Stimulated activated CD8-positive, alpha-beta memory T cell treated with anti-CD3 and anti-CD28 coated beads, Interleukin-4, amount 100 ng/mL, for 4 hours (primary cell): Measurements from ENCODE around the gene CUX1.
"Not testable (repeated sequence)": the region's sequence is repeated elsewhere in the genome, so short reads cannot be mapped to it uniquely, and the experiment has no call there.

Experiments used
- DNase-seq, 2 donors: peaks; one replicate each; pipeline ENCODE4 v3.0.0-alpha.2; 2020; ENCODE audit warnings: low read depth in 2 of 2, low spot score in 1 of 2

Gene CUX1

GRCh38 chr7:102227371-102227770 lies 409.9 kb downstream of the CUX1 start:
- DNase-seq, result no peak

DNA sequence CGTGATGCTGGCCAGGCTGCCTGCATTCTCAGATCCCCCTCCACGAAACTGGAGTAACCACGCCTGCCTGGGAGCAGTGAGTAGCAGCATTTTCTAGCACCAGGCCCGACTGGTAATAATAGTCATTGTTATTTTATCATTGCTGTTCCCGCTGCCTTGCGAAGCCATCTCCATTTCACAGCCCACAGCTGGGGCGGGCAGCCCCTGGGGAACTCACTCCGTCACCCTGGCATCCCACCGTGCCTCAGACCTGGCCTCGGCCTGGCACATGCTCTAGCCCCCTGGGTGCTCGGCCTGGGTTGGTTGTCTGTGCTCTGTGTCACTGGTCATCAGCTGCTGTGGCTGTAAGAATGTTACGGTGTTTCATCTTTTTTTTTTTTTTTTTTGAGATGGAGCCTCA lies 411.5 kb downstream of the CUX1 start:
- no peak for DNase-seq

DNA sequence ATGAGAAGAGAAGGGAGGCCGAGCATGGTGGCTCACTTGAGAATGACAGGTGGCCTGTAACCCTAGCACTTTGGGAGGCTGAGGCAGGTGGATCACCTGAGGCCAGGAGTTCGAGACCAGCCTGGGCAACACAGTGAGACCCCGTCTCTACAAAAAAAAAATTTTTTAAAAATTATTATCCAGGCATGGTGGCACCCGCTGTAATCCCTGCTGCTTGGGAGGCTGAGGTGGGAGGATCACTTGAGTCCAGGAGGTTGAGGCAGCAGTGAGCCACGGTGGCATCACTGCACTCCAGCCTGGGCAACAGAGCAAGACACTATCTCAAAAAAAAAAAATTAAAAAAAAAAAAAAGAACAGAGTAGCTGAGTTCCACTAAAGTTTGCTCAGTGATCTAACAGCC lies 412.7 kb downstream of the CUX1 start:
- not testable (repeated sequence) for DNase-seq

DNA sequence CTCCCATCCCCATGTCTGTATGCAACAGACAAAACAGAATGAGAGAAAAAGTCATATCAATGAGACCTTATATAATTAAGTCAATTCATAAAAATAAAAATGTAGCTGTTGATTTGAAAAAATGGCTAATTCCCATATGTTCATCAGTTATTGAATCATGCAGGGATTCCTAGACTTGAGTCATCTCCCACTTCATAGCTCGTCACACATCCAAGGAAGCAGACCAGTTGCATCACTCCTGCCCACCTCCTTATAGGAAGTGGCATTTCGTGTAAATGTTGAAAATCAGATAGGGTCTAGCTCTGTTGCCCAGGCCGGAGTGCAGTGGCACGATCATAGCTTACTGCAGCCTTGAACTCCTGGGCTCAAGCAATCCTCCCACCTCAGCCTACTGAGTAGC lies 413.2 kb downstream of the CUX1 start:
- DNase-seq, result no peak

DNA sequence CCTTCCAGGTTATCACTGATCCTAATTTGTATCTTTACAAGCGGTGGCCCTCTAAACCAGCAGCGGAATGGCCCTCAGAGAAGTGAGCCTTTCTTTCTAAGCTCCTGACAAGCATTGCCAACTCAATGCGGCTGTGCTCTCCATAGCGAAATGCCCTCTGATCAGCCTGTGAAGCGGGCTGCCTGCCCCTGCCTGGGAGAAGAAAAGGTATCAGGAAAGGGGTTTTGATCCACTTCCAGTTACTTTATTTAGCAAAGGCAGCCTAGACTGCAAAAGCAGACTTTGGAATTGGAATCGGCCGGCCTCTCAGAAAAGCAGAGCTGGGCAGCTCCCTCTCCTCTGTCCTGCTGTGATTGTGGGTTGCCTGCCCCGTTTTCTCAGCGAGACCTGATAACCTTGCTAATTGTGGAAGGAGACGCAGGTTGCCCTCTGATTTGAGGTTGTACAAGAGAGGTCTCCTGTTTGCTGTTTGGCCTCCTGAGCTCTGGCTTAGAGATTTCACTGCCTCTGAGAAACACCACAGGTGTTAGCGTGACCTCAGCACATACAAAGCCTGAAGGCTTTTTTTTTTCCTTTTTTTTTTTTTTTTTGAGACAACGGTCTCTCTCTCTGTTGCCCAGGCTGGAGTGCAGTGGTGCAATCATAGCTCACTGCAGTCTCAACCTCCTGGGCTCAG lies 415.3 kb downstream of the CUX1 start:
- no peak for DNase-seq

DNA sequence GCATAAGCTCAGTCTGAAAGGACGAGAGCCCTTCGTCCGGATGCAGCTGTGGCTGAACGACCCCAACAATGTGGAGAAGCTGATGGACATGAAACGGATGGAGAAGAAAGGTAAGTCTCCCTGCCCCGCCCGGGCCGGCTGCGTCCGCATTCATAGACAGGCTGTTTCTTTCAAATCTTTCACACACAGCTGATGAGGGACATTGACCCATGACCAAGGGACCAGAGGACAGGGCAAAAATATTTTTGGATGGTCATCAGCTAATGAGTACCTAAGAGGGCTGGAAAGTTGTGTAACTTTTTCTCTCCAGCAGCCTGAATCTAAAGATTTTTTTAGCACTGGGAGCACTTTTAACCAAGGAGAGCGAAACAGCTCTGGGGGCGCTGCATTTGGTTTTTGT lies 416.7 kb downstream of the CUX1 start:
- no peak for DNase-seq

GRCh38 chr7:102234801-102235550 lies 417.6 kb downstream of the CUX1 start:
- no peak for DNase-seq

- no peak for DNase-seq
Measured at GRCh38 chr7:102236102-102236501, 418.7 kb downstream of the CUX1 start.

DNA sequence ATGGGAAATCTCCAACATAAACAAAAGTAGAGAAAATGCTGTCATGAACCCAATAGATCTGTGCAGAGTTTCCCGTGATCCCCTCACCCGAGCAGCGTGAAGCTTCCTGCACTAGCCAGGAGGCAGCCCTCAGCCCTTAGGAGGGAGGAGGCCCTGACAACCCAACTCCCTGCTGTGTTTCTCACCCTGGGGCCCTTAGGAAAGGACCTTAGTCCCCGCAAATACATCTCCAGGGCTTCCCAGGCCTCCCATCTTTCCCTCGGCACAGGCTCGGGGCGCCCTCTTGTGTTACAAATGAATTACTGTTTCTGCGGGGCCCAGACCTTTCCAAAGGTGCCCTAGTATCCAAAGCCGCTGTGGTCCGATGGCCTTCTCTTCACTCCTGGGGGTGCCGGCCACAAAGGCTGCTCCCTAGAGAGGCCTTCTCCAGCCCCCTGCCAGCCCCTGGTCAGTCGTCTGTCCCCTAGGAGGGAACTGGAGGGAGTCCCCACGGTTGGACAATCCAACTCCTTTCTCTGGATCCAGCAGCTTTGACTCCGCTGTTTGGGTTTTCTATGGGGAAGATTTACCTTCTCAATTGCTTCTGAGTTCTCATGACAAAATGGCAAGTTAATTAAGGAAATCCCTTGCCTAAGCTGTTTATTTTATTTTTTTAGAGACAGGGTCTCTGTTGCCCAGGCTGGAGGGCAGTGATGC lies 419.3 kb downstream of the CUX1 start:
- DNase-seq, result no peak

- DNase-seq, result no peak
Measured at GRCh38 chr7:102239206-102239820, 421.9 kb downstream of the CUX1 start.

DNA sequence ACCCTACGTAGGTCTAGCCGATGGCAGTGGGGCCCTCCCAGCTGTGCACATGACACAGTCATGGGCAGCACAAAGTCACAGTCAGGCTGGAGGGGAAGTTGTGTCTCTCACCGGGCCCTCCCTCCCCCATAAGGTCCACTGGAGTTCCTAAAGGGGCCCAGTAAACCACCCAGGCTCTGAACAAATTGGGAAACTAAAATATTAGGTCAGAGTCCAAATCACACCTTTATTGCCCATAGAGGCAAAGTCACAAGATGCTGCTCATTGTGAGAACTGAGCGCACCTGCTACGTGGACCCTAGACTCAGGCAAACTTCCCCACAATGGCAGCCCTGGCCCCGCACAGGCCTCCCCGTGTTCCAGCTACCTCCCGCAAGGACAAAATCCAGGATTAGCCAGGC lies 424.0 kb downstream of the CUX1 start:
- no peak for DNase-seq

GRCh38 chr7:102244601-102245000 lies 427.2 kb downstream of the CUX1 start:
- DNase-seq, result no peak

GRCh38 chr7:102248081-102248455 lies 430.6 kb downstream of the CUX1 start:
- DNase-seq, result no peak

DNA sequence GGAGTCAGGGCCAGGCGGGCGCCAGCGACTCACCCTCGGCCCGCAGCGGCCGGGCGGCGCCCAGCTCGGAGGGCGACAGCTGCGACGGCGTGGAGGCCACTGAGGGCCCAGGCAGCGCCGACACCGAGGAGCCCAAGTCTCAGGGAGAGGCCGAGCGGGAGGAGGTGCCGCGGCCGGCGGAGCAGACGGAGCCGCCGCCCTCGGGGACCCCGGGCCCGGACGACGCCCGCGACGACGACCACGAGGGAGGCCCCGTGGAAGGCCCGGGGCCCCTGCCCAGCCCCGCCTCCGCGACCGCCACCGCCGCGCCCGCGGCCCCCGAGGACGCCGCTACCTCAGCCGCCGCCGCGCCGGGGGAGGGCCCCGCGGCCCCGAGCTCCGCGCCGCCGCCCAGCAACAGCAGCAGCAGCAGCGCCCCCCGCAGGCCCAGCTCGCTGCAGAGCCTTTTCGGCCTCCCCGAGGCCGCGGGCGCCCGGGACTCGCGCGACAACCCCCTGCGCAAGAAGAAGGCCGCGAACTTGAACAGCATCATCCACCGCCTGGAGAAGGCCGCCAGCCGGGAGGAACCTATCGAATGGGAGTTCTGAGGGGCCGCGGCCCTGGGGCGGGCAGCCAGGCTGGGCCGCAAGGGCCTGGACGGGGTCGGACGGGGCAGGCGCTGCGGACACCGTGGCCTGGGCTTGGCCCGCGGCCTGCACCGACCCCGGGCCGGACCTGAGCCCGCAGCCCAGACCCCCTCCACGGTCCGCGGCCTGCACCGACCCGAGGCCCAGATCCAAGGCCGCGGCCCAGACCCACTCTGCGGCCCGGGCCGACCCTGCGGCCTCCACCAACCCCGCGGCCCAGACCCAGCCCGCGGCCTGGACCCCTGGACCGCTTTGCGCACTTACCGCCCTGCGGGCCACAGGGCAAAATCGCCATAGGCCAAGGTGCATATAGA lies 431.3 kb downstream of the CUX1 start:
- no peak for DNase-seq

DNA sequence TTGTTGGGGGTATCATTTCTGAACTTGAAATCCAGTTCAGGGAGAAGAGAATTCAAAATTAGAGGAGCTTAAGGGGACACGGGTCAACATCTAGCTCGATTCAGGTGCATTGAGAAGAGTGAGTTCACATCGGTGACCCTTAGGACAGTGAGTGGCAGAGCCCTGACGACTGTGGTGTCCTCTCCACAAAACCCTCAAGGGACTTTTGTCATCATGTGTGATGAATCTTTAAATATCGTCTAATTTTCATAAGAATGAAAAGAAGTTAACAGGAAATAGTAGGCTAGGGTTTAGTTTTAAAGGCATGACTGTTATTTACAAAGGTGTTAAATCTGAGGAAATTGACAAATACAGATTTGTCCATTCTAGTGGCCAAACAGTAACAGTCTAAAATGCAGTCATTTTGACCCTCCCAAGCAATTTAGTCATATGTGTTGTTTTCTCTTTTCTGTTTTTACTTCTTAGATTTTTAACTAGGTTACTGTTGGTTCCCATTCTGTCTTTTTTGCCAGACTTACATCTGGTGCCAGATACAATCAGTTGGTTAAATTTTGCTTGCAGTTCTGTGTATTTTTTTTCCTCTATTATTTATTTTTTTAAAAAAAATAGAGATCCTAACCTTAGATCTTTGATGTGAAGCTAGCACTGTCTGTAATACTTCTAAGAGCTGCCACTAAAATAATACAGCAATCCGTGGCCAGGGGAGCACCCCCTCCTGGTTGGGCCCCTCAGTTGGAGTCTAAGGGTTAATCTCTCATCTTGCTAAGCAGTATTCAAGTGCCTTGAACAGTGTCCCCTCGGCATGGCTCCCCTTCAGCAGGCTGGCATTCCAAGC lies 434.3 kb downstream of the CUX1 start:
- DNase-seq, result no peak

GRCh38 chr7:102252366-102252982 lies 435.0 kb downstream of the CUX1 start:
- DNase-seq, result no peak

DNA sequence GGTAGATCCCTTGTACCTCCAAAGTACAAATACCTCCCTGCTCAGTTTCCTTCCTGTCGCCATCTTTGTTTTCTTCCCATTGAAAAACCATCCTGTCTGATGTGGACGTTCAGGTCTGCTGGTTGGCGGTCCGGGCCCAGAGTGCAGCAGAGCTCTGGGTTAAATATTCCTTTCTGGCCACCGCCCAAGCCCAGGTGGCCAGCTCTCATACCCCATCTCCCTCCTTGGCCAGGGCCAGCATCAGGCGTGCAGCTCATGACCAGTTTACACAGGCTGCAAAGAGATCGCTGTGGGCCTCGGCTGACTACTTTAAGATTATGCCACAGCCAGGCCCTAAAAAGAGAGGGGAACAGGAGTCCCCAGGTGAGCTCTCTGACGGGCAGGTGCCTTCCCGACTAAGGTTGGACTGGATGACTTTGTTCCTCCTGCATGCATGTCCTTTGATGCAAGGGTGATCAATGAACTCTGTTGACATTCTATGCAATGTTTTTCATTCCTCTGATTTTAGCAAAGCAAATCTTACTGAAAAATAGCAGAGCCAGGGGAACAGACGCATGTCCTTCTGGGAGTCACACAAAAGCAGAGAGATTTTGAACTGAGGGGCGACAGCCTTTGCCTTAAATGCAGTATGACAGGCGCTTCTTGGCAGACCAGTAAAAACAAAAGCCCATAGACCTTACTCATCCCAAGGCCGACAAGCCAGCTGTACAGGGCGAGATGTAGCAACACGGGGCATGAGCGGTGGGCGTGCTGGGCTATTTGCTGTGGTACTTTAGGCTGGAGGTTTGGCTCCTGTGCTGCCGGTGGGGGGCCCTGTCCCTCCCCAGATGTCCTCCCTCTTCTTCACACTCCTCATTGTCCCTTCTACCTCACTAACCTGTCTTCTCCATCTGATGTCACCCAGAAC lies 435.9 kb downstream of the CUX1 start:
- DNase-seq, result no peak

- DNase-seq, result no peak
Measured at GRCh38 chr7:102253973-102254370, 436.5 kb downstream of the CUX1 start.
